ENCODE measurements around the gene CD58.

DNA sequence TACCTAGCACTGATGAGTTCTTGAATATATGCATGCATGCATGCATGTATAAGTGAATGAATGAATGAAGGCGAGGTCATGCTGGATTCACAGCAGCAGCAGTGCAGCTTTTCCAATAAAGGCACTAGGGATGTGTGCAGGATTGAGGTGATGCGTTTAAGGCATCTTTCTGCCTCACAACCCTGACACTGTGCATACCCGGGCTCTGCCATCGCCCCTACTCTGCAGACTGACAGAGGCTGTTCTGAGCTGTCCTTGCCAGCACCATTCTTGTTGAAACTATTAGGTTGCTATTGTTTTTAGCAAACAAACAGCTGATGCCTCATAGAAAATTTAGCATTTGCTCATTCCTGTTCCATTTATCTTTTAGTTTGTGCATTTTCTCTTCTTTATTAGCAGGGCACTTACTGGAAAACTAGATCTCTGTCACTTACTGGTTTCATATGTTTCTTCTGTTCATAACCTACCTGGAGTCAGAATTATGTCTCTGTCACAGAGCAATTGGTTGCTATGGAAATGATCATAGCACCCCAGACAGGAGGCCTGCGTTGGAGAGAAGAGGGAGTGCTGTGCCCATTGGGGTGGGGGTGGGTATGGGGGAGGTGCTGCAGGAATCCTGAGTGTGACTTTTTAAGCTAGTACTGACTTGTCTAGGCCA, 79.0 kb downstream of the CD58 start:
- TF ChIP-seq, protein P1, sequence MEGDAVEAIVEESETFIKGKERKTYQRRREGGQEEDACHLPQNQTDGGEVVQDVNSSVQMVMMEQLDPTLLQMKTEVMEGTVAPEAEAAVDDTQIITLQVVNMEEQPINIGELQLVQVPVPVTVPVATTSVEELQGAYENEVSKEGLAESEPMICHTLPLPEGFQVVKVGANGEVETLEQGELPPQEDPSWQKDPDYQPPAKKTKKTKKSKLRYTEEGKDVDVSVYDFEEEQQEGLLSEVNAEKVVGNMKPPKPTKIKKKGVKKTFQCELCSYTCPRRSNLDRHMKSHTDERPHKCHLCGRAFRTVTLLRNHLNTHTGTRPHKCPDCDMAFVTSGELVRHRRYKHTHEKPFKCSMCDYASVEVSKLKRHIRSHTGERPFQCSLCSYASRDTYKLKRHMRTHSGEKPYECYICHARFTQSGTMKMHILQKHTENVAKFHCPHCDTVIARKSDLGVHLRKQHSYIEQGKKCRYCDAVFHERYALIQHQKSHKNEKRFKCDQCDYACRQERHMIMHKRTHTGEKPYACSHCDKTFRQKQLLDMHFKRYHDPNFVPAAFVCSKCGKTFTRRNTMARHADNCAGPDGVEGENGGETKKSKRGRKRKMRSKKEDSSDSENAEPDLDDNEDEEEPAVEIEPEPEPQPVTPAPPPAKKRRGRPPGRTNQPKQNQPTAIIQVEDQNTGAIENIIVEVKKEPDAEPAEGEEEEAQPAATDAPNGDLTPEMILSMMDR (IDR thresholded peaks at IDR 0.05), result no peak
- TF ChIP-seq GATA2 (CRISPR knock-in tag; IDR thresholded peaks at IDR 0.05) (no peak), SMC3 (IDR thresholded peaks at IDR 0.05; ENCODE audit: low read depth, low read length) (no peak), TCF12 (IDR thresholded peaks at IDR 0.05) (no peak), POLR2AphosphoS5 (IDR thresholded peaks at IDR 0.05; ENCODE audit: low read depth, low read length) (no peak)
- TF ChIP-seq, protein P2, sequence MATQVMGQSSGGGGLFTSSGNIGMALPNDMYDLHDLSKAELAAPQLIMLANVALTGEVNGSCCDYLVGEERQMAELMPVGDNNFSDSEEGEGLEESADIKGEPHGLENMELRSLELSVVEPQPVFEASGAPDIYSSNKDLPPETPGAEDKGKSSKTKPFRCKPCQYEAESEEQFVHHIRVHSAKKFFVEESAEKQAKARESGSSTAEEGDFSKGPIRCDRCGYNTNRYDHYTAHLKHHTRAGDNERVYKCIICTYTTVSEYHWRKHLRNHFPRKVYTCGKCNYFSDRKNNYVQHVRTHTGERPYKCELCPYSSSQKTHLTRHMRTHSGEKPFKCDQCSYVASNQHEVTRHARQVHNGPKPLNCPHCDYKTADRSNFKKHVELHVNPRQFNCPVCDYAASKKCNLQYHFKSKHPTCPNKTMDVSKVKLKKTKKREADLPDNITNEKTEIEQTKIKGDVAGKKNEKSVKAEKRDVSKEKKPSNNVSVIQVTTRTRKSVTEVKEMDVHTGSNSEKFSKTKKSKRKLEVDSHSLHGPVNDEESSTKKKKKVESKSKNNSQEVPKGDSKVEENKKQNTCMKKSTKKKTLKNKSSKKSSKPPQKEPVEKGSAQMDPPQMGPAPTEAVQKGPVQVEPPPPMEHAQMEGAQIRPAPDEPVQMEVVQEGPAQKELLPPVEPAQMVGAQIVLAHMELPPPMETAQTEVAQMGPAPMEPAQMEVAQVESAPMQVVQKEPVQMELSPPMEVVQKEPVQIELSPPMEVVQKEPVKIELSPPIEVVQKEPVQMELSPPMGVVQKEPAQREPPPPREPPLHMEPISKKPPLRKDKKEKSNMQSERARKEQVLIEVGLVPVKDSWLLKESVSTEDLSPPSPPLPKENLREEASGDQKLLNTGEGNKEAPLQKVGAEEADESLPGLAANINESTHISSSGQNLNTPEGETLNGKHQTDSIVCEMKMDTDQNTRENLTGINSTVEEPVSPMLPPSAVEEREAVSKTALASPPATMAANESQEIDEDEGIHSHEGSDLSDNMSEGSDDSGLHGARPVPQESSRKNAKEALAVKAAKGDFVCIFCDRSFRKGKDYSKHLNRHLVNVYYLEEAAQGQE (IDR thresholded peaks at IDR 0.05; ENCODE audit: low read depth, low read length), result no peak
- TF ChIP-seq, protein P3, sequence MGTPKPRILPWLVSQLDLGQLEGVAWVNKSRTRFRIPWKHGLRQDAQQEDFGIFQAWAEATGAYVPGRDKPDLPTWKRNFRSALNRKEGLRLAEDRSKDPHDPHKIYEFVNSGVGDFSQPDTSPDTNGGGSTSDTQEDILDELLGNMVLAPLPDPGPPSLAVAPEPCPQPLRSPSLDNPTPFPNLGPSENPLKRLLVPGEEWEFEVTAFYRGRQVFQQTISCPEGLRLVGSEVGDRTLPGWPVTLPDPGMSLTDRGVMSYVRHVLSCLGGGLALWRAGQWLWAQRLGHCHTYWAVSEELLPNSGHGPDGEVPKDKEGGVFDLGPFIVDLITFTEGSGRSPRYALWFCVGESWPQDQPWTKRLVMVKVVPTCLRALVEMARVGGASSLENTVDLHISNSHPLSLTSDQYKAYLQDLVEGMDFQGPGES (IDR thresholded peaks at IDR 0.05; ENCODE audit: low read depth, low read length), result no peak
